ENCODE measurements around the gene EXOC3L1. TPM values are rescaled to one million over a fixed set of nuclear protein-coding genes. Genes with fewer than 3 reads are reported as not detected.

The EXOC3L1 gene
- total RNA-seq, 1 donor from 2014 or later = not detected

GRCh38 chr16:67188798-67189197 is 1.1 kb downstream of the EXOC3L1 start:
- Mint-ChIP-seq H3K9me3 (no peaks in the 10 kb centered on the region), H3K4me3 (ENCODE audit: low read depth) (no peak overlapping the region), H3K4me1 (ENCODE audit: low read depth) (peaks cover 28% of the 10 kb centered on the region), H3K36me3 (ENCODE audit: low read depth) (peaks cover 15% of the 10 kb centered on the region), H3K27me3 (ENCODE audit: low read depth) (peaks cover 7% of the 10 kb centered on the region), H3K27ac (no peak overlapping the region)
- intact Hi-C loops (cut with micrococcal nuclease) = loop anchor here (5.0 to 10.0 kb wide), 2 partner anchors 36 to 174 kb away; partner anchors contain the start of gene B3GNT9
- DNase-seq (ENCODE audit: low spot score) = no peak

- Mint-ChIP-seq H3K4me1 (ENCODE audit: low read depth) (peaks cover 23% of the 10 kb centered on the region), H3K27me3 (ENCODE audit: low read depth) (peaks cover 7% of the 10 kb centered on the region)
- intact Hi-C loops (cut with micrococcal nuclease) = loop anchor here (5.0 to 10.0 kb wide), 2 partner anchors 36 to 174 kb away; partner anchors contain the start of gene B3GNT9
These were observed 1.6 kb downstream of the EXOC3L1 start for GRCh38 chr16:67188323-67188722.

GRCh38 chr16:67187175-67187890 is 2.6 kb downstream of the EXOC3L1 start:
- Mint-ChIP-seq H3K4me3 (ENCODE audit: low read depth) (no peak overlapping the region), H3K4me1 (ENCODE audit: low read depth) (peaks cover 15% of the 10 kb centered on the region), H3K27me3 (ENCODE audit: low read depth) (peaks cover 7% of the 10 kb centered on the region), H3K36me3 (ENCODE audit: low read depth) (no peaks in the 10 kb centered on the region), H3K9me3 (no peaks in the 10 kb centered on the region), H3K27ac (no peak overlapping the region)
- no peak for DNase-seq (ENCODE audit: low spot score)
- intact Hi-C loops (cut with micrococcal nuclease) = loop anchor here (5.0 to 10.0 kb wide), 2 partner anchors 35 to 173 kb away; partner anchors contain the start of gene B3GNT9

More at GRCh38 chr16:67188323-67188722, 1.6 kb downstream of the EXOC3L1 start:
- H3K36me3 Mint-ChIP-seq (ENCODE audit: low read depth) = peaks cover 10% of the 10 kb centered on the region
- H3K27ac Mint-ChIP-seq = no peak overlapping the region
- DNase-seq (ENCODE audit: low spot score) = no peak
- no peak overlapping the region for H3K4me3 Mint-ChIP-seq (ENCODE audit: low read depth)
- no peaks in the 10 kb centered on the region for H3K9me3 Mint-ChIP-seq

GRCh38 chr16:67186550-67186950 is 3.4 kb downstream of the EXOC3L1 start:
- no peaks in the 10 kb centered on the region for H3K36me3 Mint-ChIP-seq (ENCODE audit: low read depth)
- H3K4me3 Mint-ChIP-seq (ENCODE audit: low read depth) = no peak overlapping the region
- no peak overlapping the region for H3K27ac Mint-ChIP-seq
- intact Hi-C loops (cut with micrococcal nuclease) = loop anchor here (5.0 to 10.0 kb wide), 2 partner anchors 34 to 172 kb away; partner anchors contain the start of gene B3GNT9
- peaks cover 7% of the 10 kb centered on the region for H3K27me3 Mint-ChIP-seq (ENCODE audit: low read depth)
- H3K4me1 Mint-ChIP-seq (ENCODE audit: low read depth) = peaks cover 13% of the 10 kb centered on the region
- DNase-seq (ENCODE audit: low spot score) = no peak
- H3K9me3 Mint-ChIP-seq = no peaks in the 10 kb centered on the region

- Mint-ChIP-seq H3K9me3 (no peaks in the 10 kb centered on the region), H3K4me3 (ENCODE audit: low read depth) (no peak overlapping the region), H3K36me3 (ENCODE audit: low read depth) (no peaks in the 10 kb centered on the region), H3K27me3 (ENCODE audit: low read depth) (peaks cover 7% of the 10 kb centered on the region), H3K4me1 (ENCODE audit: low read depth) (peaks cover 9% of the 10 kb centered on the region), H3K27ac (no peak overlapping the region)
- intact Hi-C loops (cut with micrococcal nuclease) = loop anchor here (2.0 to 10.0 kb wide), 5 partner anchors 15 to 239 kb away; partner anchors contain the start of genes B3GNT9 and NOL3
- no peak for DNase-seq (ENCODE audit: low spot score)
These were observed 4.2 kb downstream of the EXOC3L1 start for GRCh38 chr16:67185651-67186134.

GRCh38 chr16:67184995-67185650 is 4.8 kb downstream of the EXOC3L1 start:
- Mint-ChIP-seq H3K4me1 (ENCODE audit: low read depth) (peaks cover 9% of the 10 kb centered on the region), H3K4me3 (ENCODE audit: low read depth) (peak overlapping the region; percentile 91), H3K36me3 (ENCODE audit: low read depth) (no peaks in the 10 kb centered on the region), H3K27me3 (ENCODE audit: low read depth) (peaks cover 7% of the 10 kb centered on the region), H3K9me3 (no peaks in the 10 kb centered on the region), H3K27ac (peak overlapping the region; percentile 65)
- intact Hi-C loops (cut with micrococcal nuclease) = loop anchor here (2.0 to 10.0 kb wide), 7 partner anchors 14 to 238 kb away; partner anchors contain the start of genes B3GNT9, FHOD1, NOL3 and SLC9A5
- DNase-seq (ENCODE audit: low spot score) = peak; percentile 77

- Mint-ChIP-seq H3K4me3 (ENCODE audit: low read depth) (peak overlapping the region; percentile 70), H3K27me3 (ENCODE audit: low read depth) (peaks cover 7% of the 10 kb centered on the region), H3K27ac (no peak overlapping the region), H3K9me3 (no peaks in the 10 kb centered on the region), H3K36me3 (ENCODE audit: low read depth) (no peaks in the 10 kb centered on the region), H3K4me1 (ENCODE audit: low read depth) (peaks cover 9% of the 10 kb centered on the region)
- no peak for DNase-seq (ENCODE audit: low spot score)
- intact Hi-C loops (cut with micrococcal nuclease) = loop anchor here (2.0 to 10.0 kb wide), 6 partner anchors 14 to 238 kb away; partner anchors contain the start of genes FHOD1, NOL3, SLC9A5 and TMEM208
These were observed 5.4 kb downstream of the EXOC3L1 start for GRCh38 chr16:67184453-67184994.

GRCh38 chr16:67183627-67184452 is 6.1 kb downstream of the EXOC3L1 start, which contains the start of gene MATCAP1:
Gene MATCAP1, minus strand, starts transcription at chr16:67183963. Its CDS starts 3,353 bp downstream, at chr16:67180610.
- H3K4me1 Mint-ChIP-seq (ENCODE audit: low read depth) = peaks cover 12% of the 10 kb centered on the region
- H3K27me3 Mint-ChIP-seq (ENCODE audit: low read depth) = peaks cover 7% of the 10 kb centered on the region
- peaks cover 2% of the 10 kb centered on the region for H3K36me3 Mint-ChIP-seq (ENCODE audit: low read depth)
- no peak within 1 kb of the TSS for H3K27ac Mint-ChIP-seq
- H3K9me3 Mint-ChIP-seq = no peaks in the 10 kb centered on the region
- intact Hi-C loops (cut with micrococcal nuclease) = loop anchor here (2.0 to 10.0 kb wide), 7 partner anchors 13 to 237 kb away; partner anchors contain the start of genes FHOD1, NOL3, SLC9A5 and TMEM208
- H3K4me3 Mint-ChIP-seq (ENCODE audit: low read depth) = peak within 1 kb of the TSS; percentile 70
- peak; percentile 95 for DNase-seq (ENCODE audit: low spot score)

GRCh38 chr16:67183284-67183626 is 6.7 kb downstream of the EXOC3L1 start:
- no peak overlapping the region for H3K27ac Mint-ChIP-seq
- peaks cover 7% of the 10 kb centered on the region for H3K27me3 Mint-ChIP-seq (ENCODE audit: low read depth)

GRCh38 chr16:67182288-67182687 is 7.6 kb downstream of the EXOC3L1 start:
- Mint-ChIP-seq H3K4me1 (ENCODE audit: low read depth) (peaks cover 21% of the 10 kb centered on the region), H3K27me3 (ENCODE audit: low read depth) (peaks cover 10% of the 10 kb centered on the region), H3K36me3 (ENCODE audit: low read depth) (peaks cover 10% of the 10 kb centered on the region), H3K9me3 (no peaks in the 10 kb centered on the region), H3K4me3 (ENCODE audit: low read depth) (no peak overlapping the region), H3K27ac (no peak overlapping the region)
- intact Hi-C loops (cut with micrococcal nuclease) = loop anchor here (2.0 to 10.0 kb wide), 4 partner anchors 21 to 167 kb away; partner anchors contain the start of genes FHOD1, SLC9A5 and TMEM208
- DNase-seq (ENCODE audit: low spot score) = no peak

More at GRCh38 chr16:67183284-67183626, 6.7 kb downstream of the EXOC3L1 start:
- Mint-ChIP-seq H3K36me3 (ENCODE audit: low read depth) (peaks cover 5% of the 10 kb centered on the region), H3K4me1 (ENCODE audit: low read depth) (peaks cover 16% of the 10 kb centered on the region), H3K9me3 (no peaks in the 10 kb centered on the region), H3K4me3 (ENCODE audit: low read depth) (no peak overlapping the region)
- intact Hi-C loops (cut with micrococcal nuclease) = loop anchor here (2.0 to 10.0 kb wide), 4 partner anchors 22 to 168 kb away; partner anchors contain the start of genes FHOD1, SLC9A5 and TMEM208
- DNase-seq (ENCODE audit: low spot score) = no peak

GRCh38 chr16:67181346-67181745 is 8.6 kb downstream of the EXOC3L1 start:
- Mint-ChIP-seq H3K4me1 (ENCODE audit: low read depth) (peaks cover 24% of the 10 kb centered on the region), H3K27ac (no peak overlapping the region), H3K4me3 (ENCODE audit: low read depth) (no peak overlapping the region), H3K27me3 (ENCODE audit: low read depth) (peaks cover 10% of the 10 kb centered on the region), H3K36me3 (ENCODE audit: low read depth) (peaks cover 17% of the 10 kb centered on the region), H3K9me3 (no peaks in the 10 kb centered on the region)
- intact Hi-C loops (cut with micrococcal nuclease) = loop anchor here (5.0 to 10.0 kb wide), 3 partner anchors 46 to 167 kb away; partner anchors contain the start of genes FHOD1, SLC9A5 and TMEM208
- DNase-seq (ENCODE audit: low spot score) = no peak

Measured in activated T-helper 2 cell treated with anti-CD3 and anti-CD28 coated beads, Interferon-gamma antibody, Interleukin-2, Interleukin-4, amounts not matched to agents 10 μg/mL and 5 μg/mL and 100 μg/mL, durations not matched to agents 14 hours and 24 hours and 36 hours (primary cell).